GM12878 (cell line): Measurements from ENCODE around the gene MAGI1. TPM values are rescaled to one million over a fixed set of nuclear protein-coding genes. Genes with fewer than 3 reads are reported as not detected.
A peak's percentile ranks its signal among the peaks of the same experiment; 100 is the strongest.

Experiments
- ATAC-seq: fragments of 200-7000 bp; cut with Tn5 transposase; 3 replicates; pipeline ENCODE4 v1.9.1; 2020; ENCODE audit warnings: mild to moderate bottlenecking, moderate library complexity
- BruUV-seq: library from RNA; stranded (reverse); fragments of 400-500 nt; replicated peaks from 2 replicates; lab custom pipeline; 2021; lab: Mats Ljungman, UMichigan
- CTCF ChIA-PET: fragments of 300-600 bp; sonication (Branson Sonifier 250); formaldehyde crosslinking; extraction: SDS; loops from one replicate; lab custom pipeline; 2021; ENCODE audit warnings: inconsistent platforms; lab: Yijun Ruan, JAX
- POLR2A ChIA-PET: fragments of 350-600 bp; formaldehyde crosslinking; extraction: SDS; loops from one replicate; lab custom pipeline; 2021; ENCODE audit warnings: inconsistent platforms; lab: Charles Lee
- RAD21 ChIA-PET: fragments of 300-600 bp; sonication (Branson Sonifier 250); formaldehyde crosslinking; loops from one replicate; lab custom pipeline; 2023; ENCODE audit warnings: antibody characterized with exemption; ENCODE audit not compliant: unreplicated experiment; lab: Charles Lee
- SMC1A ChIA-PET: fragments of 300-600 bp; sonication (Branson Sonifier 250); formaldehyde crosslinking; loops from one replicate; lab custom pipeline; 2023; ENCODE audit not compliant: unreplicated experiment, uncharacterized antibody; lab: Charles Lee
- DNase-seq: peaks from one replicate; pipeline ENCODE4 v3.0.0-alpha.2; 2011; ENCODE audit warnings: low read depth, low spot score
- FAIRE-seq: peaks from 3 replicates; lab custom pipeline; 2011; peaks lifted over from hg19 to GRCh38; lab: Jason Lieb, UNC
- H2AFZ ChIP-seq: 2 replicates; pipeline ENCODE4 v1.6.0; 2011; ENCODE audit warnings: low read depth, low read length, control low read depth; ENCODE audit not compliant: control insufficient read depth
- H3K27ac ChIP-seq: 2 replicates; pipeline ENCODE4 v1.5.1; 2011; ENCODE audit warnings: control low read depth; ENCODE audit not compliant: control insufficient read depth, insufficient read depth
- H3K27me3 ChIP-seq, 2 experiments: replicated peaks in 1 of 2; 2 replicates each; pipeline versions ENCODE4 v1.6.0 to v1.6.1; 2011; ENCODE audit warnings: low read length in 1 of 2; ENCODE audit not compliant: control insufficient read depth in 2 of 2, insufficient read depth in 2 of 2
- H3K36me3 ChIP-seq, 2 experiments: 2 replicates each; pipeline ENCODE4 v1.5.1; 2011; ENCODE audit warnings: low read length in 1 of 2; ENCODE audit not compliant: control insufficient read depth in 2 of 2, insufficient read depth in 2 of 2
- H3K4me1 ChIP-seq: 2 replicates; pipeline ENCODE4 v1.6.1; 2011; ENCODE audit warnings: mild to moderate bottlenecking, low read length, moderate library complexity, mixed read lengths; ENCODE audit not compliant: control insufficient read depth, insufficient read depth
- H3K4me2 ChIP-seq: 2 replicates; pipeline ENCODE4 v1.6.0; 2011; ENCODE audit warnings: control low read depth; ENCODE audit not compliant: control insufficient read depth, insufficient read depth
- H3K4me3 ChIP-seq: fragments of 200-600 bp; sonication (generic); 2 replicates; pipeline ENCODE4 v1.5.1; 2016
- H3K79me2 ChIP-seq: 2 replicates; pipeline ENCODE4 v1.6.0; 2011; ENCODE audit warnings: low read length; ENCODE audit not compliant: control insufficient read depth, insufficient read depth
- H3K9ac ChIP-seq: 2 replicates; pipeline ENCODE4 v1.8.0; 2011; ENCODE audit warnings: low read length, control low read depth, mixed read lengths; ENCODE audit not compliant: control insufficient read depth, insufficient read depth
- H3K9me3 ChIP-seq: replicated peaks from 3 replicates; pipeline ENCODE4 v1.5.1; 2011; ENCODE audit warnings: mild to moderate bottlenecking, low read length; ENCODE audit not compliant: control insufficient read depth, insufficient read depth
- H4K20me1 ChIP-seq: 2 replicates; pipeline ENCODE4 v1.6.0; 2011; ENCODE audit not compliant: control insufficient read depth, insufficient read depth
- EZH2 ChIP-seq: IDR thresholded peaks from 2 replicates; pipeline ENCODE4 v1.6.1; 2012; ENCODE audit warnings: low read depth, mild to moderate bottlenecking, control low read depth, inconsistent platforms, low read length, borderline replicate concordance; ENCODE audit not compliant: control insufficient read depth
- GATAD2B ChIP-seq: fragments of 450-650 bp; conservative IDR thresholded peaks from 2 replicates; pipeline ENCODE4 v1.6.1; 2017; ENCODE audit warnings: low read depth, mild to moderate bottlenecking, moderate library complexity
- NR2F1 ChIP-seq: fragments of 450-650 bp; conservative IDR thresholded peaks from 2 replicates; pipeline ENCODE4 v1.6.1; 2017; ENCODE audit warnings: mild to moderate bottlenecking
- POLR2AphosphoS2 ChIP-seq: IDR thresholded peaks from 2 replicates; pipeline ENCODE4 v1.6.1; 2011; ENCODE audit warnings: low read depth, mild to moderate bottlenecking, low read length, improper control_type of control experiment, moderate library complexity
- RAD21 ChIP-seq: IDR thresholded peaks from 2 replicates; pipeline ENCODE4 v1.6.1; 2011; ENCODE audit warnings: mild to moderate bottlenecking, low read depth, low read length, moderate library complexity; ENCODE audit not compliant: insufficient read depth
- RUNX3 ChIP-seq: IDR thresholded peaks from 2 replicates; pipeline ENCODE4 v1.6.1; 2012; ENCODE audit warnings: low read length, inconsistent platforms
- SMC3 ChIP-seq: IDR thresholded peaks from 2 replicates; pipeline ENCODE4 v1.6.1; 2011; ENCODE audit warnings: low read length, improper control_type of control experiment, borderline replicate concordance
- SP1 ChIP-seq: IDR thresholded peaks from one replicate; pipeline ENCODE4 v1.6.1; 2011; ENCODE audit warnings: low read depth, low read length
- WGBS: methylation state at CpG from one replicate; pipeline ENCODE4 v1.1.6; 2016; ENCODE audit warnings: low lambda C conversion rate; ENCODE audit not compliant: insufficient replicate concordance, insufficient coverage; ENCODE audit errors: missing lambda C conversion rate; 5-methylcytosine and 5-hydroxymethylcytosine counted together
- in situ Hi-C: fragments of 300-500 bp; cut with MboI; formaldehyde crosslinking; loops from 9 replicates; pipeline ENCODE4 v1.14.3; 2018; ENCODE audit warnings: mixed read lengths
- intact Hi-C: fragments of 100-400 bp; cut with micrococcal nuclease; formaldehyde crosslinking; loops from one replicate; pipeline ENCODE4 v1.14.2; 2022; ENCODE audit not compliant: unreplicated experiment
- polyA plus RNA-seq, 11 experiments: library from polyadenylated mRNA; depleted of rRNA in 4 of 11; unstranded in 6 of 11; stranded (reverse) in 5 of 11; fragments of >200 nt; fragmentation: Nextera tagmentation in 4 of 11; fragmentation: Illumina TruSeq in 1 of 11; extraction: Ambion mirVana in 4 of 11; extraction: Trizol in 1 of 11; gene quantifications; 1 replicate in 1 of 11; 2 replicates in 10 of 11; pipeline versions ENCODE4 v1.2.1 to v1.2.3, GENCODE V29; 2011 to 2016; ENCODE audit warnings: inconsistent platforms in 2 of 11, missing spikeins in 2 of 11, low read depth in 1 of 11
- total RNA-seq, 4 experiments: library from RNA; depleted of rRNA in 3 of 4; stranded (reverse); fragments of >200 nt in 3 of 4; fragmentation: Illumina TruSeq in 1 of 4; extraction: Trizol in 1 of 4; gene quantifications; 2 replicates each; pipeline versions ENCODE4 v1.2.1 to v1.2.3, GENCODE V29; 2013 to 2021
- TF ChIP-seq, protein P1 (sequence below): fragments of 450-650 bp; IDR thresholded peaks from 2 replicates; pipeline ENCODE4 v1.6.1; 2017; ENCODE audit warnings: antibody characterized with exemption, mild to moderate bottlenecking, moderate library complexity
- TF ChIP-seq, protein P2 (sequence below), 3 experiments: IDR thresholded peaks in 2 of 3; conservative IDR thresholded peaks in 1 of 3; 2 replicates each; pipeline ENCODE4 v1.5.1; 2011; ENCODE audit warnings: low read depth in 3 of 3, low read length in 3 of 3, mild to moderate bottlenecking in 3 of 3, control low read depth in 2 of 3, moderate library complexity in 2 of 3, inconsistent platforms in 1 of 3, mixed read lengths in 1 of 3; ENCODE audit not compliant: control insufficient read depth in 2 of 3, insufficient read depth in 1 of 3; ENCODE audit errors: extremely low read depth in 1 of 3
- TF ChIP-seq, protein P3 (sequence below): IDR thresholded peaks from 2 replicates; pipeline ENCODE4 v1.6.1; 2011; ENCODE audit warnings: low read depth, low read length, improper control_type of control experiment, borderline replicate concordance
- TF ChIP-seq, protein P4 (sequence below): IDR thresholded peaks from 2 replicates; pipeline ENCODE4 v1.6.1; 2011; ENCODE audit warnings: mild to moderate bottlenecking, low read depth, low read length, moderate library complexity; ENCODE audit not compliant: insufficient replicate concordance

The MAGI1 gene
- total and polyA plus RNA-seq, 10 of the 15 experiments (the other 5 are each of a cell fraction or from before 2014, with no cell fraction given): 0.02 to 3.3 (median 0.29) TPM; not detected in 1

DNA sequence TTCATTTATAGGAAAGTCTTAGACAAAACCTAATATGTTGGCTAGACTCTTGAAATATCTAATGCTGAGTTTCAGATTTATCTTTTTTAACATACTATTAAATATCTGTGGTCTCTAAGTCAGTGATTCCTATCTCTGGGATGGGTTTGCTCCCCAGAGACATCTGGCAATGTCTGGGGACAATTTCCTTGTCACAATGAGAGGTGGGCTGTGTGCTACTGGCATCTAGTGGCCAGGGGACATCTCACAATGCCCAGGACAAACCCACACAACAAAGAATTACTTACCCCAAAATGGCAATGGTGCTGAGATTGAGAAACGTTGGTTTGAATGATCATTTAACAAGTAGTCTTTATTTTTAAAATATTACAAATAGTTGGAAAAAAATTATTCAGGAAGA, 602.1 kb downstream of the MAGI1 start:
- intact Hi-C loops (loop anchor here (1.0 to 5.0 kb wide), 3 partner anchors 94 to 904 kb away; no protein-coding TSS in a partner anchor), in situ Hi-C loops (no loop called here)
- no peak overlapping the region for H3K4me2 ChIP-seq
- no peaks in the 10 kb centered on the region for H3K27me3 ChIP-seq
- no peak overlapping the region for H3K27ac ChIP-seq
- TF ChIP-seq, protein P1, sequence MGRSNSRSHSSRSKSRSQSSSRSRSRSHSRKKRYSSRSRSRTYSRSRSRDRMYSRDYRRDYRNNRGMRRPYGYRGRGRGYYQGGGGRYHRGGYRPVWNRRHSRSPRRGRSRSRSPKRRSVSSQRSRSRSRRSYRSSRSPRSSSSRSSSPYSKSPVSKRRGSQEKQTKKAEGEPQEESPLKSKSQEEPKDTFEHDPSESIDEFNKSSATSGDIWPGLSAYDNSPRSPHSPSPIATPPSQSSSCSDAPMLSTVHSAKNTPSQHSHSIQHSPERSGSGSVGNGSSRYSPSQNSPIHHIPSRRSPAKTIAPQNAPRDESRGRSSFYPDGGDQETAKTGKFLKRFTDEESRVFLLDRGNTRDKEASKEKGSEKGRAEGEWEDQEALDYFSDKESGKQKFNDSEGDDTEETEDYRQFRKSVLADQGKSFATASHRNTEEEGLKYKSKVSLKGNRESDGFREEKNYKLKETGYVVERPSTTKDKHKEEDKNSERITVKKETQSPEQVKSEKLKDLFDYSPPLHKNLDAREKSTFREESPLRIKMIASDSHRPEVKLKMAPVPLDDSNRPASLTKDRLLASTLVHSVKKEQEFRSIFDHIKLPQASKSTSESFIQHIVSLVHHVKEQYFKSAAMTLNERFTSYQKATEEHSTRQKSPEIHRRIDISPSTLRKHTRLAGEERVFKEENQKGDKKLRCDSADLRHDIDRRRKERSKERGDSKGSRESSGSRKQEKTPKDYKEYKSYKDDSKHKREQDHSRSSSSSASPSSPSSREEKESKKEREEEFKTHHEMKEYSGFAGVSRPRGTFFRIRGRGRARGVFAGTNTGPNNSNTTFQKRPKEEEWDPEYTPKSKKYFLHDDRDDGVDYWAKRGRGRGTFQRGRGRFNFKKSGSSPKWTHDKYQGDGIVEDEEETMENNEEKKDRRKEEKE: no peak
- TF ChIP-seq RUNX3 (no peak), EZH2 (no peak), NR2F1 (no peak), GATAD2B (no peak), SMC3 (peak; percentile 12; the same call in 1 of the 2 replicates), SP1 (no peak), POLR2AphosphoS2 (no peak), RAD21 (peak; percentile 23; the same call in 1 of the 2 replicates)
- TF ChIP-seq, protein P2, sequence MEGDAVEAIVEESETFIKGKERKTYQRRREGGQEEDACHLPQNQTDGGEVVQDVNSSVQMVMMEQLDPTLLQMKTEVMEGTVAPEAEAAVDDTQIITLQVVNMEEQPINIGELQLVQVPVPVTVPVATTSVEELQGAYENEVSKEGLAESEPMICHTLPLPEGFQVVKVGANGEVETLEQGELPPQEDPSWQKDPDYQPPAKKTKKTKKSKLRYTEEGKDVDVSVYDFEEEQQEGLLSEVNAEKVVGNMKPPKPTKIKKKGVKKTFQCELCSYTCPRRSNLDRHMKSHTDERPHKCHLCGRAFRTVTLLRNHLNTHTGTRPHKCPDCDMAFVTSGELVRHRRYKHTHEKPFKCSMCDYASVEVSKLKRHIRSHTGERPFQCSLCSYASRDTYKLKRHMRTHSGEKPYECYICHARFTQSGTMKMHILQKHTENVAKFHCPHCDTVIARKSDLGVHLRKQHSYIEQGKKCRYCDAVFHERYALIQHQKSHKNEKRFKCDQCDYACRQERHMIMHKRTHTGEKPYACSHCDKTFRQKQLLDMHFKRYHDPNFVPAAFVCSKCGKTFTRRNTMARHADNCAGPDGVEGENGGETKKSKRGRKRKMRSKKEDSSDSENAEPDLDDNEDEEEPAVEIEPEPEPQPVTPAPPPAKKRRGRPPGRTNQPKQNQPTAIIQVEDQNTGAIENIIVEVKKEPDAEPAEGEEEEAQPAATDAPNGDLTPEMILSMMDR (IDR thresholded peaks at IDR 0.05 in 2 of 3, conservative IDR thresholded peaks at IDR 0.05 in 1 of 3; ENCODE audit: control insufficient read depth in 2 of 3, extremely low read depth in 1 of 3, insufficient read depth in 1 of 3, low read depth in 3 of 3, low read length in 3 of 3): peak; percentile 13 to 36 (median 21); a peak in 4 of 6 replicates
- TF ChIP-seq, protein P3, sequence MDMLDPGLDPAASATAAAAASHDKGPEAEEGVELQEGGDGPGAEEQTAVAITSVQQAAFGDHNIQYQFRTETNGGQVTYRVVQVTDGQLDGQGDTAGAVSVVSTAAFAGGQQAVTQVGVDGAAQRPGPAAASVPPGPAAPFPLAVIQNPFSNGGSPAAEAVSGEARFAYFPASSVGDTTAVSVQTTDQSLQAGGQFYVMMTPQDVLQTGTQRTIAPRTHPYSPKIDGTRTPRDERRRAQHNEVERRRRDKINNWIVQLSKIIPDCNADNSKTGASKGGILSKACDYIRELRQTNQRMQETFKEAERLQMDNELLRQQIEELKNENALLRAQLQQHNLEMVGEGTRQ: no peak
- TF ChIP-seq, protein P4, sequence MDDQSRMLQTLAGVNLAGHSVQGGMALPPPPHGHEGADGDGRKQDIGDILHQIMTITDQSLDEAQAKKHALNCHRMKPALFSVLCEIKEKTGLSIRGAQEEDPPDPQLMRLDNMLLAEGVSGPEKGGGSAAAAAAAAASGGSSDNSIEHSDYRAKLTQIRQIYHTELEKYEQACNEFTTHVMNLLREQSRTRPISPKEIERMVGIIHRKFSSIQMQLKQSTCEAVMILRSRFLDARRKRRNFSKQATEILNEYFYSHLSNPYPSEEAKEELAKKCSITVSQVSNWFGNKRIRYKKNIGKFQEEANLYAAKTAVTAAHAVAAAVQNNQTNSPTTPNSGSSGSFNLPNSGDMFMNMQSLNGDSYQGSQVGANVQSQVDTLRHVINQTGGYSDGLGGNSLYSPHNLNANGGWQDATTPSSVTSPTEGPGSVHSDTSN: no peak
- no peak overlapping the region for H3K4me3 ChIP-seq
- H3K36me3 ChIP-seq: no peaks in the 10 kb centered on the region
- RAD21 ChIA-PET: no interaction called here
- H3K79me2 ChIP-seq: no peaks in the 10 kb centered on the region
- ATAC-seq (0 out of 3 replicates have a peak, but pooled peaks have one; percentile 29), DNase-seq (no peak), FAIRE-seq (no peak)
- H3K9ac ChIP-seq: no peak overlapping the region
- SMC1A ChIA-PET: no interaction called here
- no TSS peak for BruUV-seq
- H2AFZ ChIP-seq: no peak overlapping the region
- no peaks in the 10 kb centered on the region for H3K9me3 ChIP-seq
- CTCF ChIA-PET: no interaction called here
- POLR2A ChIA-PET: no interaction called here
- WGBS: 0% methylated on average over 1 of the region's 1 CpG
- no peaks in the 10 kb centered on the region for H4K20me1 ChIP-seq
- H3K4me1 ChIP-seq: no peaks in the 10 kb centered on the region
